Measurements from ENCODE around the gene HOXC4. TPM values are rescaled to one million over a fixed set of nuclear protein-coding genes. Genes with fewer than 3 reads are reported as not detected.
"Not testable (repeated sequence)": the region's sequence is repeated elsewhere in the genome, so short reads cannot be mapped to it uniquely, and the experiment has no call there.

Gene HOXC4
- polyA plus RNA-seq, 4 donors = 49.4 to 136 (median 65.6) TPM

GRCh38 chr12:54039417-54040147 is 14.1 kb upstream of the HOXC4 start:
- no peak for DNase-seq (ENCODE audit: low read depth in 4 of 4, low spot score in 3 of 4)

GRCh38 chr12:54040148-54040494 is 13.5 kb upstream of the HOXC4 start:
- no peak for DNase-seq (ENCODE audit: low read depth in 4 of 4, low spot score in 3 of 4)

GRCh38 chr12:54040648-54041047 is 13.0 kb upstream of the HOXC4 start:
- DNase-seq (ENCODE audit: low read depth in 4 of 4, low spot score in 3 of 4) = no peak

GRCh38 chr12:54041097-54041690 is 12.4 kb upstream of the HOXC4 start:
- no peak for DNase-seq (ENCODE audit: low read depth in 4 of 4, low spot score in 3 of 4)

GRCh38 chr12:54042033-54042432 is 11.6 kb upstream of the HOXC4 start:
- not testable (repeated sequence) for DNase-seq (ENCODE audit: low read depth in 4 of 4, low spot score in 3 of 4)

- DNase-seq (ENCODE audit: low read depth in 4 of 4, low spot score in 3 of 4) = no peak
Measured at GRCh38 chr12:54042970-54043853, 10.4 kb upstream of the HOXC4 start.

GRCh38 chr12:54044425-54045103 is 9.1 kb upstream of the HOXC4 start:
- DNase-seq (ENCODE audit: low read depth in 4 of 4, low spot score in 3 of 4) = no peak

- no peak for DNase-seq (ENCODE audit: low read depth in 4 of 4, low spot score in 3 of 4)
Measured at GRCh38 chr12:54045401-54045800, 8.2 kb upstream of the HOXC4 start.

- no peak for DNase-seq (ENCODE audit: low read depth in 4 of 4, low spot score in 3 of 4)
Measured at GRCh38 chr12:54045868-54046521, 7.6 kb upstream of the HOXC4 start.

- DNase-seq (ENCODE audit: low read depth in 4 of 4, low spot score in 3 of 4) = no peak
Measured at GRCh38 chr12:54046809-54047159, 6.9 kb upstream of the HOXC4 start.

GRCh38 chr12:54047160-54047963 is 6.3 kb upstream of the HOXC4 start:
- DNase-seq (ENCODE audit: low read depth in 4 of 4, low spot score in 3 of 4) = no peak

- DNase-seq (ENCODE audit: low read depth in 4 of 4, low spot score in 3 of 4) = no peak
Measured at GRCh38 chr12:54047964-54048303, 5.7 kb upstream of the HOXC4 start.

GRCh38 chr12:54048406-54049093 is 5.1 kb upstream of the HOXC4 start:
- DNase-seq (ENCODE audit: low read depth in 4 of 4, low spot score in 3 of 4) = no peak

GRCh38 chr12:54049108-54049507 is 4.5 kb upstream of the HOXC4 start:
- no peak for DNase-seq (ENCODE audit: low read depth in 4 of 4, low spot score in 3 of 4)

GRCh38 chr12:54050482-54050810 is 3.2 kb upstream of the HOXC4 start:
- no peak for DNase-seq (ENCODE audit: low read depth in 4 of 4, low spot score in 3 of 4)

GRCh38 chr12:54051026-54051842 is 2.4 kb upstream of the HOXC4 start:
- DNase-seq (ENCODE audit: low read depth in 4 of 4, low spot score in 3 of 4) = no peak

GRCh38 chr12:54051874-54052437 is 1.7 kb upstream of the HOXC4 start:
- DNase-seq (ENCODE audit: low read depth in 4 of 4, low spot score in 3 of 4) = no peak

- no peak for DNase-seq (ENCODE audit: low read depth in 4 of 4, low spot score in 3 of 4)
Measured at GRCh38 chr12:54052438-54053002, 1.1 kb upstream of the HOXC4 start.
